Body of pancreas (tissue), 4 donors: ENCODE data around the gene CSNK1E.

Experiments
- CTCF ChIP-seq, 7 experiments: fragments of 450-650 bp in 4 of 7; fragments of 200-600 bp in 3 of 7; sonication (generic) in 3 of 7; IDR thresholded peaks; one replicate each; pipeline ENCODE4 v1.5.1; 2016 to 2019; ENCODE audit warnings: antibody characterized with exemption in 7 of 7
- POLR2A ChIP-seq, 3 donors: fragments of 450-650 bp; IDR thresholded peaks; one replicate each; pipeline ENCODE4 v1.6.1; 2016; ENCODE audit warnings: antibody characterized with exemption in 3 of 3, mild to moderate bottlenecking in 2 of 3

- TF ChIP-seq CTCF (IDR thresholded peaks at IDR 0.05) (no peak), POLR2A (IDR thresholded peaks at IDR 0.05) (peak in 1 of 3 donors; percentile 5)
Measured at GRCh38 chr22:38284042-38284402, 33.2 kb downstream of the CSNK1E start.
